GM21367 (cell line): Measurements from ENCODE around the gene FRMPD2.
A peak's percentile ranks its signal among the peaks of the same experiment; 100 is the strongest.

Experiments used
- ATAC-seq: cut with Tn5 transposase; IDR thresholded peaks from one replicate; pipeline ENCODE4 v1.9.1; 2021; ENCODE audit not compliant: unreplicated experiment

Gene FRMPD2, protein sequence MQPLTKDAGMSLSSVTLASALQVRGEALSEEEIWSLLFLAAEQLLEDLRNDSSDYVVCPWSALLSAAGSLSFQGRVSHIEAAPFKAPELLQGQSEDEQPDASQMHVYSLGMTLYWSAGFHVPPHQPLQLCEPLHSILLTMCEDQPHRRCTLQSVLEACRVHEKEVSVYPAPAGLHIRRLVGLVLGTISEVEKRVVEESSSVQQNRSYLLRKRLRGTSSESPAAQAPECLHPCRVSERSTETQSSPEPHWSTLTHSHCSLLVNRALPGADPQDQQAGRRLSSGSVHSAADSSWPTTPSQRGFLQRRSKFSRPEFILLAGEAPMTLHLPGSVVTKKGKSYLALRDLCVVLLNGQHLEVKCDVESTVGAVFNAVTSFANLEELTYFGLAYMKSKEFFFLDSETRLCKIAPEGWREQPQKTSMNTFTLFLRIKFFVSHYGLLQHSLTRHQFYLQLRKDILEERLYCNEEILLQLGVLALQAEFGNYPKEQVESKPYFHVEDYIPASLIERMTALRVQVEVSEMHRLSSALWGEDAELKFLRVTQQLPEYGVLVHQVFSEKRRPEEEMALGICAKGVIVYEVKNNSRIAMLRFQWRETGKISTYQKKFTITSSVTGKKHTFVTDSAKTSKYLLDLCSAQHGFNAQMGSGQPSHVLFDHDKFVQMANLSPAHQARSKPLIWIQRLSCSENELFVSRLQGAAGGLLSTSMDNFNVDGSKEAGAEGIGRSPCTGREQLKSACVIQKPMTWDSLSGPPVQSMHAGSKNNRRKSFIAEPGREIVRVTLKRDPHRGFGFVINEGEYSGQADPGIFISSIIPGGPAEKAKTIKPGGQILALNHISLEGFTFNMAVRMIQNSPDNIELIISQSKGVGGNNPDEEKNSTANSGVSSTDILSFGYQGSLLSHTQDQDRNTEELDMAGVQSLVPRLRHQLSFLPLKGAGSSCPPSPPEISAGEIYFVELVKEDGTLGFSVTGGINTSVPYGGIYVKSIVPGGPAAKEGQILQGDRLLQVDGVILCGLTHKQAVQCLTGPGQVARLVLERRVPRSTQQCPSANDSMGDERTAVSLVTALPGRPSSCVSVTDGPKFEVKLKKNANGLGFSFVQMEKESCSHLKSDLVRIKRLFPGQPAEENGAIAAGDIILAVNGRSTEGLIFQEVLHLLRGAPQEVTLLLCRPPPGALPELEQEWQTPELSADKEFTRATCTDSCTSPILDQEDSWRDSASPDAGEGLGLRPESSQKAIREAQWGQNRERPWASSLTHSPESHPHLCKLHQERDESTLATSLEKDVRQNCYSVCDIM (N-terminal part only)

DNA sequence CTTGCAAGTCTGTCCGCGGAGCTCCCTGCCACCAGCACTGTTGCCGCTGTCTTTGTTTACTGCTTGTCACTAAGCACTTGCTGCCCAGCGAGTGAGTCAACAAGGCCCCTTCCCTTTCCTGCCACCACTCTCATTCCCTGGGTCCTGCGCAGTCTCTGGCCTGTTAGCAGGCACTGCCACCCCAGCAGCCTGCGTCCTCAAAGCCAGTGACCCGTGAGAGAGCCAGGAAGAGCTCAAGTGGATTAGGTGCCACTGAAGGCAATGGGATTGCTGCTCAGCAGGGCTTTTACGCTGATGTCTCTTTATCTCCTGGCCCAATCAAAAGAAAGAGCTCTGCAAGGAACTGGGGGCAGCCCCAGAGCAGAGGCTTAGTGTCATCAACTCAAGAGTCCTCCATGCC is at the start of gene FRMPD2:
FRMPD2 (minus strand) TSS at position 61 of the 400 bp plus-strand sequence. CDS start 129 bp downstream, outside the sequence.
- ATAC-seq: no peak

DNA sequence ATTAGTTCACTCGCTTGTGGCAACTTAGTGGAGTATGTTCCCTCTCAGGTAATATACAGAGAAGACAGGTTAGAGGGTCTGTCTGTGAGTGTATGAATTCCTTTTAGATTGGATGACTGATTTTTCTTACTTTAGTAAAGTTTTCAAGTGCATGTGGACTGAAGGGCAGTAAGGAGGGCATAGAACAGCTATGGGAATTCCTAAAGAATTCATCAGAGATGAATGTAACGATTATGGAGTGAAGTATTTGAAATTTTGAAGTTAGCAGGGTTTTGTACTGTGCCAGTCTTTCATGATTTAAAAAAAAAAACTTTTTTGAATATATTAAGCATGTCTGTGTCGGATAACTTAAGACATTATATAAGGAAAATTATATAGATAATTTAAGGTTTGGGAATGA is 47.5 kb upstream of the FRMPD2 start:
- ATAC-seq: no peak

DNA sequence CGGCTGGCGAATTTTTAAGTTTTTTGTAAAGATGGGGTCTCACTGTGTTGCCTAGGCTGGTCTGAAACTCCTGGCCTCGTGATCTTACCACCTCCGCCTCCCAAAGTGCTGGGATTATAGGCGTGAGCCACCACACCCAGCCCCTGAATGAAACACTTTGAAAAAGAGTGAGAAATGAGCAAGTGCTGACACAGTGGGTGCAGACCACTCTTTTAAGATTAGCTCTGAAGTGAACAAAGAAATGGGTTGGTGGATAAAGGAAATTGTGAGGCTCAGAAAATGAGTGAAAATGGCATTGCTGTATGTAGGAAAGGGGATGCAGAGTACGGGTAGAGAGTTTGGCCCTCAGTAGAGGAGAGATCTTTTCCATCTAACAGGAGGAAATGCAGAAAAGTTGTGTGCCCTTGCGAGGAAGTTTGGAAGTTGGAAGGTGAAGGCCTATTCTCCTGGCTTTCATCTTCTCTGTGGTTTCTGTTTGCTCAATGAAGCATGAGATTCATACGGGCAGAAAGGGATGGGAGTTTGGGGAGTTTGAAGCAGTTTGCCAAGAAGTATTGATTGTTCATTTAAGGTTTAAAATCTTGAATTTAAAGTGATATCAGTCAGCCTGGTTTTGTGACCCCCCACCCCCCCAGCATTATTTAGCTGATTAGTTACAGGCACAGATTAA is 43.0 kb upstream of the FRMPD2 start:
- no peak for ATAC-seq

DNA sequence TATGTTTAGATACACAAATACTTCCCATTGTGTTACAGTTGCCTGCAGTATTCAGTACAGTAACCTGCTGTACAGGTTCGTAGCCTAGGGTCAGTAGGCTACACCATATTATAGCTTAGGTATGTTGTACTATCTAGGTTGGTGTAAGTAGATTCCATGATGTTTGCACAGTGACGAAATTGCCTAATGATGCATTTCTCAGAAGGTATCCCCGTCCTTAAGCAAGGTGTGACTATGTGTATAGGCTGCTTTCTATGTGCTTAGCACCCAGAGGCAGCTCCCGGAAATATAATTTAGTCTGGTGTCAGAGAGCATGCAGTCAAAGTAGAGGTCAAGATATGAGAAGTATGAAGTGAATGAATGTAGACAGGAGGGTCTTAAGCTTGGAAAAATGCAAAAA is 41.7 kb upstream of the FRMPD2 start:
- no peak for ATAC-seq

DNA sequence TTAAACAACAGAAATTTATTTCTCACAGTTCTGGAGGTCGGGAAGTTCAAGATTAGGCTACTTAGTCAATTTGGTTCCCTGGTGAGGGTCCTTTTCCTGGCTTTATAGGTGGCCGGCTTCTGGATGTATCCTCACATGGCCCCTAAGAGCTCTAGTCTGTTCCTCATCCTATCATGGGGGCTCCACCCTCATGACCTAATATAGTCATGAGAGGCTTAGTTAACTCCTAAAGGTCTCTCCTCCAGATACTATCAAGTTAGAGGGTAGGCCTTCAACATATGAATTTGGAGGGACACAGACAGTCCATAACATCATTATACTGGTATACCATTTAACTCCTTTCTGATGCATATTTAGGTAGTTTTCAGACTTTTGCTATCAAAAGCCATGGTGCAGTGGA is 39.6 kb upstream of the FRMPD2 start:
- ATAC-seq: no peak

DNA sequence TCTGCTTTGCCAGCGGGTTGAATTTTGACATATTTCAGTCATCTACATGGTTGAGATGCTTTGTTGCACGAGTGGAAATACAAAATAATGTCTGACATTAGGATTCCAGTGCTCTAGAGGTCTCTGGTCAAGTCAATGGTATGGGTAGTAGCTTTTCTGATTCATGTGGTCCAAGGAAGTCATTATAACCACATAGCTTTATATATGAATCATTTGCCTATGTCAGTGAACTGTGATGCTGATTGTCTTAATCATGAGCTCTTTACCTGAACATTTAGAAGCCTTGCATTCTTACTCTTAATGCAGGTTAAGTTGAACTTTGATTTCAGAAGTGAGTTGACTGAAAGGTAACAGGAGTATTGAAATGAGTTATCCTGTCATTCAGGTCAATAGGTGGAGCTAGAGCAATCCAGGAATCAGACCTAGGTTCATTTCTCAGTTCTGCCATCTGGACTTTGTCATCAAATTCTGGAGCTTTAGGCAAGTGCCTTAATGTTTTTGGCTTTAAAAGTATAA is 35.3 kb upstream of the FRMPD2 start:
- no peak for ATAC-seq

DNA sequence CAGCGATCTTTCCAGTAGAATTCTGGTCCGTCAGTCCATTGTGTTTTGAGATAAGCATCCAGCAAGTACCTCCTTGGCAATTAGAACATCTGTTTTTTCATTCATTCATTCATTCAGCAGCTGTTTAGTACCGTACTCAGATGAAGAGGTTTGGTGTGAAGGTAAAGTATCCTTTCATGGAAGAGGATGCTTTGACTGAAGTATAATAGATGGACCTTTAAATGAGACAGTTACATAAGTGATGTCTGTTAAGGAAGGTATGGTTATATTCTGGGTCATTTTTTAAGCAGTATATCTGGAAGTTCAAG is 33.2 kb upstream of the FRMPD2 start:
- ATAC-seq: no peak

DNA sequence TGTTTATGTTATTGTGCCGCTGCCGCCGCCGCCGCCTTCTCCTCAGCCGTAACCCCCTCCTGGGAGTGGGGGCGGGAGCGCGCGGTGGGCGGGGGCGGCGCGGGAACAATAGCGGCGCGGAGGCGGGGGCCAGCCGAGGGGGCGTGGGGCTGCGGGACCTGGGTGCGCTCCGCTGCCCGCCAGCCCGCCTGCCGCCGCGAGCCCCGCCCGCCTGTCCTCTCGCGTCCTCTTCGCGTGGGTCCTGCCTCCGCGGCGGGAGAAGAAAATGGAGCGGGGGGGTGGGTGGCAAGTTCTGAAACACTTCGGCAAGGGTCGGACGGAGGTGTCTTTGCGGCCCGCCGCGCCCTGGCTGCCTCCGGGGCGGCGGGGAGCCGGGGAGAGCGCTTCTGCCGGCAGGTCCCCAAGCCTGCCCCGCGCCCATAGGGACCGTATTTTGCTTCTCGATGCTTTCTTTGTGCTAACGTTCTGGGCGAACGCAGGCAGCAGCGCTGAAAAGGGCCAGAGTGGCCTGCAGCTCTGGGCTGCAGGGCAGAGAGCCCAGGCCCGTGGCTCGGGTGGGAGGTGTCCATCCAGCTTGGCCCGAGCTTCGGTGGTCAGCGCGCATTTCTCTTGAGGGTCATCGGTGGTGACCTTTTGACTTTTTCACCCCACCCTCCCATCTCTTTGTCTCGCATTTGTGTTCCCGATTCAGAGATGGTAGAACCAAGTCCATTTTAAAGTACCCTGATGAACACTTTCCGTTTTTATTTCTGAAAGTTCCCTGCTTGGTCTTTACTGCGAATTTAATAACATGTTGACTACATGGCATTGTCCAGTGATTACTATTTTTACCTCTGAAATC is 32.6 kb upstream of the FRMPD2 start:
- ATAC-seq: peak; percentile 23

DNA sequence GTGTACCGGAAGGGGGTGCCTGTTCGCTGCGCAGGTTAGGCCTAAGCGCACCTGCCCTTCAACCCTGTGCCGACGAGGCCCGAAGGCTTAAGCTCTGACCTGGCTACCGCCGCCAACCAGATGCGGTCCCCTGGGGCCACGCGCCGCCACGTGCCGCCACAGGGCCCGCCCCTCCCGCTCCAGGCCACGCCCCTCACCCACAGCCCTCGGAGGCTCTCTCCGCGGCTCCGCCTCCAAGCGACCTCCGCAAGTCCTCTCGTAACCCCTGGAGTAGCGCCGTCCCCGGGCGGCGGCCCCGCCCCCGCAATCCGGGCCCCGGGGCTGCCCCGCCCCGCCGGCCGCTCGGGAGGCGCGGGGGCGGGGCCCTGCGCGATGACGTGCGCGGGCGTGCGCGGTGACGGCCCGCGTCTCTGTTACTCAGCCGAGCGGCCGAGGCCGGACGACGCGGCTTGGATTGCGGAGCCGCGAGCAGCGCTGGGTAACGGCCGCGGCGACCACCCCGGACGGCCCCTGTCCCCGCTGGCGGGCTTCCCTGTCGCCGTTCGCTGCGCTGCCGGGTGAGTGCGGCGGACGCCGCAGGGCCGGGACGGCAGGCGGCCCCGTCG is 31.9 kb upstream of the FRMPD2 start, which contains the start of gene MAPK8:
MAPK8 (plus strand) TSS at position 413 of the 605 bp plus-strand sequence. CDS start 94,984 bp downstream, outside the sequence.
- ATAC-seq: peak; percentile 84

DNA sequence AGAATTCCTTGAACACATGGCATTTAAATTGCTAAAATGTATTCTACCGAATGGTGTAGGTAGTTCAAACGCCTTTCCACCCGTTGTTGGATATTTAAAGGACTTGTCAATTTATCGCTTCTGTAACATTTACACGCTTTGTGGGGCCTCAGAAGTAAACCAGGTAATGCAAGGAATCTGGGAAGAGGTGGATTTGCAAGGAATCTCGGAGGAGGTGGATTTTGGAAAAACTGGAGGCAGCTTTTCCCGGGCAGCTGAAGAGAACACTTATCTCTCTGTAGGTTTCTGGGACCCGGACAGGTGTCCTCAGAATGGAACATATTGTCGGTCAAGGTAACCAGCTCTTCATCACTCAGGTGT is 31.4 kb upstream of the FRMPD2 start:
- no peak for ATAC-seq

DNA sequence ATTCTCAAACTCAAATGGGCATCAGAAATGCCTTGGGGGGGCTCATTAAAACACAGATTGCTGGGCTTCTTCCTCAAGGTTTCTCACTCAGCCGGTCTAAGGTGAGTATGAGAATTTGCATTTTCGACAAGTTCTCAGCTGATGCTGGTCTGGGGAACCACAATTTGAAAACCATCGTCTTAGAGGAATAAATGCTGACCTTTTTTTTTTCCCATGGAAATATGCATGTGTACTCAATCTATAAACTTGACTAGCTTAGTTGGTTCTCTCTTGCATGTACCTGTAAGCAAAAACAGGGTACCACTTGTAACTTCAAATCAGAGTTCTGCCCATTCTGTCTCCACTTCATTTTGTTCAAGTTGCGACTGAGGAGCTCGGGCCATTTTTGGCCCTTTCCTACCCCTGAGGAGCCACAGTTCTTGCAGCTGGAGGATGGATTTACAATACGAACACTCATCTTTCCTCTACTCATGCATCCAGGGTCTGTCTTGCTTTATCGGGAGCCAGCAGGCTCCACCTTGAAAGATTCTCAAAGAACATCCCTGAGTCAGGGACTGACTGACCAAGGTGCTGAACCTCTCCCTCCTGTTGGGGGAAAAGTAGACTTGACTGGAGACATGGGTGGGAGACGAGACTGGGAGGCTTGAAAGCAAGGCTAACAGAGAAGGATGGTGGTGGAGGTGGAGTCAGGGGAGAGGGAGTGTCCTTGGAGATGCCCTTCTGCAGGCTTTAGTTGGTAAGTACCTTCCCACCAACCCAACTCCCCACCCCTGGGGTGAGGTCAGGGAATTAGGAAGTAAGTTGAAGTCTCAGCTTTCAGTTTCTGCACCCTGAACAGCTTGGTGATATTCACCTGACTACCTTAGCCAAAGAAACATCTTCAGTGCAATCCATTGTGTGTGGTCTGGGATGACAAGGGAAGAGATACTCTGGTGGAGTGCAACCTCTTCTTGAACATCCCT is 28.3 kb upstream of the FRMPD2 start:
- no peak for ATAC-seq

DNA sequence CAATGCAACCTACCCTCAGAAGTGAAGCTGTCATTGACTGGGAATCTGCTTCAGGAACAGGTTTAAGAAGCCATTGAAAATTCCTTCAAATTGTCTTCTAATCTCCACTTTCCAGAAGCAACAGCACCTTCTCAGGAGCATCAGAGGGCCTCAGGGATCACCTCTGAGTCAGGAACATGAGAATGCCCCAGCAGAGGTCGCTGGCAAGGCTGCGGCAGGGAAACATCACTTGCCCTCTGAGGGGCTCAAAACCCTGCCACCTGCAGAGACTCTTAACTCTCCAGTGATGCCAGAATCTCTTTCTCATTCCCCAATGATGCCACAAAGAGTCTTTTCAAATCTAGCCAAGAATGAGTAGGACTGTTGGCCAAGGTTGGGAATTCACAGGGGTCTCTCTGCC is 26.1 kb upstream of the FRMPD2 start:
- ATAC-seq: no peak

DNA sequence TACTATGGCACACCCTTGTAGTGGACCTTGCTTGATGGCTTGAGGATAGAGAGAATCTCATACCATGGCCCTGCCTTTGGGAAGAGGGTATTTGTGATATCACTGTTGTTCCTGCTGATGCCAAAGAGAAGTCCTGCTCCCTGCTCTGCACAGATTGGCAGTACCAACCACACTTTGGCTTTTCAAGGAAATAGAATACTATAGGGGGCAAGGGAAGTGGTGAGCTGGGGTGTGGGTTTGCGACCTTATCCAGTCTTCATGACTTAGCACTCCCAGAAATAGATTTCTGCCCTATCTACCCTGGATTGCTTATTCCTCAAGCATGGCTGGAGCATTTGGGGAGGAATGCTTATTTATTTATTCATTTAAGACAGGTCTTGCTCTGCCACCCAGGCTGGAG is 25.2 kb upstream of the FRMPD2 start:
- ATAC-seq: no peak

DNA sequence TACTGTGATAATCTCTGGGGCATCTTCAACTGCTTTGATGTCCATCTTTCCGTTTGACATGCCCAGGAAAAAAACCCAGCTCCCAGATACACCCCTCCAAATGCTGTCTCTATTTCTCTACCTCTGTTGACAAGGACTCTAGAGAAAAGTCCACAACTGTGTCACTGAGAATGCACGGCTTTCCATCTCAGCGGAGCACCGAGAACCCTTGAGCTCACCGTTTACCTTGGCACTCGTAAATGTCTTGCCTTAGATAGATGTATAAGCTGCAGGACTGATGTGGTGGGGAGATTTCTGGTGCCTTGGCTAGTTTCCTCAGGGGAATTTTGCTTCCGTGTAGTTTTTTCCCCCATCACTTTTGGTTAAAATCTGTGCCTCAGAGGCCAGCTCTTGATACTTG is 24.6 kb upstream of the FRMPD2 start:
- ATAC-seq: no peak

DNA sequence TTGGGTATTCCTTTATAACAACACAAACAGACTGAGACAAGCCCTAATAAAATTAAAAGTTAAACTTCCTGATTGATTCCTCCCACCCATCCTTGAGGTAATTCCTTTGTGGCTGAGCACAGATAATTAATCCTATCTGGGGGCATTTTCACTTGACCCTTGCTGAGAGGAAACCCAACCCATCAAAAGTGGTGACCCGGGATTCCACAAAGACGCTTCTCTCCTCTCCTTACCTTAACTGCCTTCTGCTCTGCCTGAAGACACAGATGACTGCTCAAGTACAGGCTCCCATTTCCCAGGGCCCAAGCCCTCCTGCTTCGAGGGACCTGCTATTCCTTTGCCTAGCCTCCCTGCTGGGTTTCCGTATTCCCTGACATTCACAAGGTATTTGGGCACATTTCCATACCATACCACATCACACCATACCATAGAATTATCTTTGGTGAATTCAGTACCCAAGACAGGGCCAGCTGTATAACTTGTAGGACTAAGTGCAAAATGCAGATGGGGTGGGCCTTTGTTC is 22.1 kb upstream of the FRMPD2 start:
- no peak for ATAC-seq

DNA sequence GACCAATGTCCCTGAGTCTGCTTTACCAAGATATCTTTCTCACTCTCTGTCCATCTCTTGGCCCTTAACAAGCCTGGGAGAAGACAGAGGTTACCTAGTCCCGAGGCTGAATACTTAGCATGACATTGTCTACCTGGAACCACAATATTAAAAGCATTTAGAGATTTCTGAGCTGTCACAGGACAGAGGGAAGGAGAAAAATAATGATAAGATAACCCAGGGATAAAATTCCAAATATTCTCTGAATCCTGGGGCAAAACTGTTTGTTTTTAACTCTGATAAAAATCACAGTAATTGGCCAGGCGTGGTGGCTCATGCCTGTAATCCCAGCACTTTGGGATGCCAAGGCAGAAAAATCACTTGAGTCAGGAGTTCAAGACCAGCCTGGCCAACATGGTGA is 19.9 kb upstream of the FRMPD2 start:
- no peak for ATAC-seq

DNA sequence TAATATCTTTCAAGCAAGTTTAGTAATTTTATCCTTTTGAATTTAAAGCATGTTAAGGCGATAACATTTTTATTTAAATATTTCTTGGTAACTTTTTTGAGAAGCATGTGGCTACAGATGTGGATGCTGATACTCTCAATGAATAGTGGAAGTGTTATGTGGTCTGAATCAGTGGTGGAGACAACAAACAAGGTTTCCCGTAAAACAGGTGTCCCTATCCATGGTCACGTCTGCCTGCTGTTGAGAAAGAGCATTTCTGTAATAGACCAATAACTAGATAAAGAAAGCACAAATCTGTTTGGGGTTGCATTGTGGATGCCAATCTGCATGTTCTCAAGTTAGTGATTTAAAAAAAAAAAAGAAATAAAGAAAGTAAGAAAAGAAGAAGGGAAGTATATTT is 18.1 kb upstream of the FRMPD2 start:
- ATAC-seq: no peak

DNA sequence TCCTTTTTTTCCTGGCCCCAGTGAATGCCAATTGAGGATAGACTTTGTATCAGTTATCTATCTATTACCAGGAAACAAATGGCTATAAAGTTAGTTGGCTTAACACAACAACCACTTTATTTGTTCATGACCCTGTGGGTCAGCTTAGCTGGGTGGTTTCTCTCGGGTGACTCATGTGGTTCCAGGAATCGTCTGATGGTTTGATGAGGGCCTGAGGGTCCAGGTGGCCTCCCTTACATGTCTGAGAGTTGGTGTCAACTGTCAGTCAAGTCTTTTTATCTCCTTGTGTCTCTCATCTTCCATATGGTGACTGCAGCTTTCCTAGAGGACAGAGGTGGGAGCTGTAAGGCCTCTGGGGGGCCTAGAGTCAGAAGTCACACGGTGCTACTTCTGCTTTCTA is 16.7 kb upstream of the FRMPD2 start:
- no peak for ATAC-seq
